Gastroesophageal sphincter (tissue), 4 donors: ENCODE results near the gene DENND6B. TPM values are rescaled to one million over a fixed set of nuclear protein-coding genes. Genes with fewer than 3 reads are reported as not detected.

Experiments
- ATAC-seq: fragments of 150-250 bp; one replicate; pipeline ENCODE4 v1.9.1; 2016; ENCODE audit warnings: mild to moderate bottlenecking, moderate library complexity
- H3K27ac ChIP-seq, 4 donors: fragments of 200-600 bp; sonication (generic) in 3 of 4; 1 replicate in 3 of 4; 2 replicates in 1 of 4; pipeline ENCODE4 v1.5.1; 2016 to 2019
- H3K27me3 ChIP-seq: fragments of 200-600 bp; sonication (generic); one replicate; pipeline ENCODE4 v1.5.1; 2019
- H3K36me3 ChIP-seq, 2 donors: fragments of 200-600 bp; sonication (generic); one replicate each; pipeline ENCODE4 v1.5.1; 2019; ENCODE audit warnings: control low read depth in 1 of 2
- H3K4me1 ChIP-seq, 3 donors: fragments of 200-600 bp; sonication (generic); 1 replicate in 2 of 3; 2 replicates in 1 of 3; pipeline ENCODE4 v1.5.1; 2016 to 2019; ENCODE audit warnings: control low read depth in 2 of 3
- H3K4me3 ChIP-seq, 2 donors: fragments of 200-600 bp; sonication (generic); one replicate each; pipeline ENCODE4 v1.5.1; 2019; ENCODE audit warnings: mild to moderate bottlenecking in 1 of 2, moderate library complexity in 1 of 2
- H3K9me3 ChIP-seq, 3 donors: fragments of 200-600 bp; sonication (generic); one replicate each; pipeline ENCODE4 v1.5.1; 2017 to 2019; ENCODE audit warnings: control low read depth in 2 of 3
- EP300 ChIP-seq: sonication (generic); formaldehyde crosslinking; IDR thresholded peaks from one replicate; pipeline ENCODE4 v1.6.1; 2017; ENCODE audit warnings: antibody characterized with exemption, mild to moderate bottlenecking
- POLR2A ChIP-seq, 2 donors: fragments of 450-650 bp; IDR thresholded peaks; one replicate each; pipeline ENCODE4 v1.6.1; 2017; ENCODE audit warnings: antibody characterized with exemption in 2 of 2, mild to moderate bottlenecking in 2 of 2, moderate library complexity in 1 of 2
- POLR2AphosphoS5 ChIP-seq: sonication (generic); formaldehyde crosslinking; IDR thresholded peaks from one replicate; pipeline ENCODE4 v1.6.1; 2017; ENCODE audit warnings: antibody characterized with exemption
- WGBS, 2 donors: methylation state at CpG; one replicate each; pipeline ENCODE4 v1.1.5; 2018; ENCODE audit warnings: low coverage in 1 of 2; 5-methylcytosine and 5-hydroxymethylcytosine counted together
- total RNA-seq, 4 donors: library from RNA; depleted of rRNA; stranded (reverse); fragments of >200 nt; gene quantifications; one replicate each; pipeline ENCODE4 v1.1.0, GENCODE V29; 2016
- TF ChIP-seq, protein P1 (sequence below), 4 experiments: fragments of 200-600 bp in 2 of 4; fragments of 450-650 bp in 2 of 4; sonication (generic) in 1 of 4; IDR thresholded peaks; one replicate each; pipeline ENCODE4 v1.5.1; 2017 to 2019; ENCODE audit warnings: antibody characterized with exemption in 4 of 4, mild to moderate bottlenecking in 2 of 4, moderate library complexity in 2 of 4

The DENND6B gene
- total RNA-seq, 4 donors from 2014 or later, result 2.0 to 4.8 (median 2.8) TPM

DNA sequence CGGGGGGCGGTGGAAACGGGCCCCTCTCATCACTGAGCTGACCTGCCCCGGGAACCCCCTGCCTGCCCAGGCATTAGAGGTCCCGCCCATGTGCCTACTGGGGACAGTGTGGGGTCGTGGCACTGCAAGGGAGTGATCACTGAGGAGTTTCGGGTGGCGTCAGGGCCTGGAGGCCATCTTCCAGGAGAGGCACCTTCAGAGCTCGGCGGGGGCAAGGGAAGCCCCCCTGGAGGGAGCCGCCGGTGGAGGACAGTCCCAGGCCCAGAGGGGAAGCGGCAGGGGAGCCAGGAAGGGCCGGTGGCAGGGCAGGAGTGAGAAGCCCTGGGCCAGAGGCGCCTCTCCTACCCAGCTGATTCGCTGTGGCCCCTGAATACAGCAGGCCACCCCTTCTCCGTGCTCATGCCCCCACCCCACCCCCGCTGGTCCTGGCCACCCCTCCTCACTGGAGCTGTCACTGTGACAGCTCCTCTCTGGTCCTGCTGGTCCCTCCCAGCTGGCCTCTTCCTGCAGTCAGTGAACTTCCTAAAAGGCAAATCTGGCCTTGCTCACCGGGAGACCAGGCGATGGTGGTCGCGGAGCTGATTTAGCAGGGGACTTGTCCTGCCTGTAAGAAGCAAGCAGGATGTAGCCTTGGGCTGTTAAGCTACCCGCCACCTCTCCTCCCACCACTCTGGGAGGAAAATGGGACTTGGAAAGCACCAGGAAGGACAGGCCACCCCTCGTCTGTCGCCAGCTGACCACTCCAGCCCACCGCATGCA lies 54.6 kb downstream of the DENND6B start:
- no peak for ATAC-seq
- H3K36me3 ChIP-seq, result peaks cover 0 to 25% of the 10 kb centered on the region in 2 donors
- peak overlapping the region in 3 of 4 donors; percentile 54 to 82 (median 79) for H3K27ac ChIP-seq
- no peak for TF ChIP-seq EP300
- no peak for TF ChIP-seq POLR2A (IDR thresholded peaks at IDR 0.05)
- TF ChIP-seq, protein P1, sequence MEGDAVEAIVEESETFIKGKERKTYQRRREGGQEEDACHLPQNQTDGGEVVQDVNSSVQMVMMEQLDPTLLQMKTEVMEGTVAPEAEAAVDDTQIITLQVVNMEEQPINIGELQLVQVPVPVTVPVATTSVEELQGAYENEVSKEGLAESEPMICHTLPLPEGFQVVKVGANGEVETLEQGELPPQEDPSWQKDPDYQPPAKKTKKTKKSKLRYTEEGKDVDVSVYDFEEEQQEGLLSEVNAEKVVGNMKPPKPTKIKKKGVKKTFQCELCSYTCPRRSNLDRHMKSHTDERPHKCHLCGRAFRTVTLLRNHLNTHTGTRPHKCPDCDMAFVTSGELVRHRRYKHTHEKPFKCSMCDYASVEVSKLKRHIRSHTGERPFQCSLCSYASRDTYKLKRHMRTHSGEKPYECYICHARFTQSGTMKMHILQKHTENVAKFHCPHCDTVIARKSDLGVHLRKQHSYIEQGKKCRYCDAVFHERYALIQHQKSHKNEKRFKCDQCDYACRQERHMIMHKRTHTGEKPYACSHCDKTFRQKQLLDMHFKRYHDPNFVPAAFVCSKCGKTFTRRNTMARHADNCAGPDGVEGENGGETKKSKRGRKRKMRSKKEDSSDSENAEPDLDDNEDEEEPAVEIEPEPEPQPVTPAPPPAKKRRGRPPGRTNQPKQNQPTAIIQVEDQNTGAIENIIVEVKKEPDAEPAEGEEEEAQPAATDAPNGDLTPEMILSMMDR (IDR thresholded peaks at IDR 0.05), result no peak
- no peak for TF ChIP-seq POLR2AphosphoS5
- H3K4me3 ChIP-seq, result peak overlapping the region in 1 of 2 donors; percentile 57
- WGBS, 2 donors, result 73% methylated on average over 3 of the region's 26 CpGs; no CpG with 5 or more reads in 1 of the 2 donors
- H3K4me1 ChIP-seq, result peaks cover 2 to 76% (median 41%) of the 10 kb centered on the region in 3 donors
- no peaks in the 10 kb centered on the region for H3K27me3 ChIP-seq
- H3K9me3 ChIP-seq, result no peaks in the 10 kb centered on the region

DNA sequence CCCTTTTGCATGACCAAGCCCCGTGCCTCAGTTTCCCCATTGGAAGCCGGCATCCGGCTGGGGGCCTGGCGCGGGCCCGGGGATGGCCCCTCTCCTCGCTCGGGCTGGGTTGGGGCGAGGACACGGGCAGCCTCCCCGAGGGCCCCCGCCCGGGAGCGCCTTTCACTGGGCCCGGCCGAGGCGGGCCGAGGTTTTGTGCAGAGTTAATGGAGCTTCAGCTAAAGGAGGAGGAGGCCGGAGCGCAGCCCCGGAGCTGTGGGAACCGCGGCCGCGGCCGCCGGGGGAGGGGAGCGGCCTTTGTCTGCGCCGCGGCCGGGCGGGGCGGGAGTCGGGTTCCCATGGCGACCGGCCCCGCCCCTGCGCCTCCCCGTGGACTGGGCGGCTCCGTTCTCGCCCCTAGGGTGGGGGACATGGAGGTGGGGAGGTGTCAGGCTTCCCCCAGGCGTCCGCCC lies 55.3 kb downstream of the DENND6B start:
- Histone ChIP-seq H3K9me3 (no peaks in the 10 kb centered on the region), H3K36me3 (peaks cover 0 to 18% of the 10 kb centered on the region in 2 donors), H3K27me3 (no peaks in the 10 kb centered on the region), H3K27ac (peak overlapping the region in 3 of 4 donors; percentile 54 to 82 (median 79)), H3K4me3 (peak overlapping the region; percentile 0 to 57), H3K4me1 (peaks cover 2 to 79% (median 44%) of the 10 kb centered on the region in 3 donors)
- no CpG with 5 or more reads among the region's 45 CpGs for WGBS, 2 donors
- TF ChIP-seq EP300, result no peak
- TF ChIP-seq, protein P1 (IDR thresholded peaks at IDR 0.05), result peak in 2 of 4 experiments; percentile 22 to 47
- peak; percentile 24 for ATAC-seq

DNA sequence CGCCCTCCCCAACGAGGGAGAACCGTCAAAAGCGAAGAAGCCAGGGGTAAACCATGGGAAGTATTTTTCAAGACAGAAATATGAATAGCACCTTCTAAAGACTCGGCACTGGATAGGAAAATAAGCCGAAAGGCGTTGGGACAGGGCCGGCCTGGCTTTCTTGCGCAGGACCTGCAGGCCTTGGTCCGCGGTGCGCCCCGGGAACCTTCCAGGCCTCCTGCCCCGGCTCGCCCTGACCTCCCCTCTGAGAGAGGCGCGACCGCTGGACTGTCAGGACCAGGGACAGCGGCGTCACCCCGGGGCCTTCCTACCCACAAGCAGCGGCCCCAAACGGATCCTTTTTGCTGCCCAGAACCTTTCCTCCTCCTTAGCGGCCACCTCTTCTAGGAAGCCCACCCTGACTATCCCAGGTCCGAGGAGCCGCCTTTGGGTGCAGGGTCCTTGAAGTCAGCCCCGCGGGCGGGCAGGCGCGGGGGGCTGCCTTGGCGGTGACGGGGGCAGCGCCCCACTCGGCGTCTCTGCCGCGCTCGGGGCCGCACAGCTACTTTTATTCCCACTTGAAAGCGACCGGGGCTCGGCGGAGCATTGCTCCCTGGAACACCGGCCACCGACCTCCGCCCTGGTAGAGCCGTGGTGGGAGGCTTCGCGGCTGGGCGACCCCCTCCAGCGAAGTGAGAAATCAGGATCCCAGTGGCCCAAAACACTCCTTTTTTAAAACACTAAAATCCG lies 56.0 kb downstream of the DENND6B start:
- TF ChIP-seq POLR2A (IDR thresholded peaks at IDR 0.05) (no peak), POLR2AphosphoS5 (no peak), EP300 (no peak)
- TF ChIP-seq, protein P1 (IDR thresholded peaks at IDR 0.05), result no peak
- Histone ChIP-seq H3K4me3 (peak overlapping the region; percentile 33 to 57), H3K27ac (peak overlapping the region in 3 of 4 donors; percentile 78 to 82 (median 79)), H3K9me3 (no peaks in the 10 kb centered on the region), H3K36me3 (peaks cover 0 to 11% of the 10 kb centered on the region in 2 donors), H3K27me3 (no peaks in the 10 kb centered on the region), H3K4me1 (peaks cover 2 to 74% (median 44%) of the 10 kb centered on the region in 3 donors)
- ATAC-seq, result peak; percentile 45
- 1% methylated on average over 18 of the region's 53 CpGs; no CpG with 5 or more reads in 1 of the 2 donors for WGBS, 2 donors

DNA sequence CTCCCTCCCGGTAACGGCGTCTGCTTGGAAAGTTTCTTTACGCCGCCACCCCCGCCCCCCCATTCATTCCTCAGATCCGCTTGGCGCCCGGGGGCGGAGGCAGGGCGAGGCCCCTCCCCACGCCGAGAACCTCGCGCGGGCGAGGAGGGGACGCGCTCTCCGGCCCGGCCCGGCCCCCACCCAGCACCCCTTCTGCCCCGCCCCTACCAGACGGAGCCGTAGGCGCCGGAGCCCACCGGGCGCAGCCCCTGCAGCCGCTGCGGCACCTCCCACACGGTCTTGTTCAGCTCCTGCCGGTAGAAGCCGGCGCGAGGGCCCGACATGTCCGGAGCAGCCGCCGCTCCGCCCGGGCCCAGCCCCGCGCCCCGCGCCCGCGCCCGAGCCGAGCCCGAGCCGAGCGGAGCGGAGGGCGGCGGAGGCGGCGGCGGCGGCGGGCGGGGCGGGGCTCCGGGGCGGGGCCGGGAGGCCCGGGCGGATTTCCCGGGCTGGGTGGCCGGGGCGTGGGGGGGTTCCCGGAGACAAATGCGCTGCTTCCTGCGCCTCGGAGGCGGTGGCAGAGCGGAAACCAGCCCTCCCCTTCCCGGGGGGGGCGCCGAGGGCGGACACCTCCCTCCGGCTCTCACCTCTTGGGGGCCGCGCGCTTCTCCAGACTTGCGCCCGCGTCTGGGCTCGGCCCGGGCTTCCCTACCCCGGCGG lies 56.7 kb downstream of the DENND6B start, which contains the start of gene MAPK11:
Gene MAPK11, minus strand, starts transcription at position 411 of the 696 bp plus-strand sequence. Its CDS starts 88 bp downstream, at position 323.
- Histone ChIP-seq H3K4me3 (peak within 1 kb of the TSS; percentile 38 to 57), H3K9me3 (no peaks in the 10 kb centered on the region), H3K27me3 (no peaks in the 10 kb centered on the region), H3K36me3 (peaks cover 0 to 4% of the 10 kb centered on the region in 2 donors), H3K4me1 (peaks cover 2 to 70% (median 44%) of the 10 kb centered on the region in 3 donors), H3K27ac (peak within 1 kb of the TSS in 3 of 4 donors; percentile 78 to 82 (median 79))
- WGBS, 2 donors, result no CpG with 5 or more reads among the region's 92 CpGs
- ATAC-seq, result peak; percentile 52
- TF ChIP-seq EP300 (no peak), POLR2A (IDR thresholded peaks at IDR 0.05) (no peak), POLR2AphosphoS5 (peak; percentile 21)
- TF ChIP-seq, protein P1 (IDR thresholded peaks at IDR 0.05), result no peak
